Pons (tissue), 1 donor: ENCODE data around the gene STYK1.
"Not testable (repeated sequence)": the region's sequence is repeated elsewhere in the genome, so short reads cannot be mapped to it uniquely, and the experiment has no call there.

Experiments
- DNase-seq: peaks from one replicate; pipeline ENCODE4 v3.0.0-alpha.2; 2016; ENCODE audit warnings: low spot score

The STYK1 gene

GRCh38 chr12:10689146-10689545, 15.3 kb upstream of the STYK1 start:
- no peak for DNase-seq

- DNase-seq, result no peak
Observed at GRCh38 chr12:10688042-10688441, 14.2 kb upstream of the STYK1 start.

- DNase-seq, result no peak
Observed at GRCh38 chr12:10672231-10672868, 1.5 kb downstream of the STYK1 start.

GRCh38 chr12:10669533-10669932, 4.3 kb downstream of the STYK1 start:
- DNase-seq, result no peak

GRCh38 chr12:10668526-10668925, 5.3 kb downstream of the STYK1 start:
- no peak for DNase-seq

- no peak for DNase-seq
Observed at GRCh38 chr12:10667581-10667980, 6.3 kb downstream of the STYK1 start.

- no peak for DNase-seq
Observed at GRCh38 chr12:10664499-10664898, 9.4 kb downstream of the STYK1 start.

- DNase-seq, result no peak
Observed at GRCh38 chr12:10663869-10664268, 10.0 kb downstream of the STYK1 start.

- no peak for DNase-seq
Observed at GRCh38 chr12:10661338-10661737, 12.5 kb downstream of the STYK1 start.

- DNase-seq, result no peak
Observed at GRCh38 chr12:10654003-10654402, 19.8 kb downstream of the STYK1 start.

- DNase-seq, result no peak
Observed at GRCh38 chr12:10652192-10652591, 21.7 kb downstream of the STYK1 start.

GRCh38 chr12:10646576-10646975, 27.3 kb downstream of the STYK1 start:
- not testable (repeated sequence) for DNase-seq

GRCh38 chr12:10645910-10646309, 27.9 kb downstream of the STYK1 start:
- DNase-seq, result no peak

GRCh38 chr12:10641735-10642500, 31.9 kb downstream of the STYK1 start:
- no peak for DNase-seq

- no peak for DNase-seq
Observed at GRCh38 chr12:10638728-10639127, 35.1 kb downstream of the STYK1 start.

- DNase-seq, result no peak
Observed at GRCh38 chr12:10636611-10637010, 37.2 kb downstream of the STYK1 start.

GRCh38 chr12:10636124-10636523, 37.7 kb downstream of the STYK1 start:
- DNase-seq, result no peak

GRCh38 chr12:10635306-10635705, 38.5 kb downstream of the STYK1 start:
- DNase-seq, result no peak

GRCh38 chr12:10634427-10634826, 39.4 kb downstream of the STYK1 start:
- DNase-seq, result no peak

GRCh38 chr12:10633541-10633940, 40.3 kb downstream of the STYK1 start:
- DNase-seq, result no peak

- no peak for DNase-seq
Observed at GRCh38 chr12:10632226-10632625, 41.6 kb downstream of the STYK1 start.

- DNase-seq, result no peak
Observed at GRCh38 chr12:10624605-10625004, 49.2 kb downstream of the STYK1 start.

GRCh38 chr12:10623131-10623530, 50.7 kb downstream of the STYK1 start:
- no peak for DNase-seq

GRCh38 chr12:10621278-10621677, 52.6 kb downstream of the STYK1 start:
- DNase-seq, result no peak
